GM13976 (cell line): ENCODE measurements around the gene CDK11B.

Experiments used
- DNase-seq: peaks from one replicate; pipeline ENCODE4 v3.0.0; 2012; ENCODE audit warnings: low spot score
- in situ Hi-C: fragments of 300-500 bp; cut with MboI; formaldehyde crosslinking; loops from one replicate; pipeline ENCODE4 v1.12.0; 2022; ENCODE audit warnings: low sequenced_read_pairs, mixed read lengths, inconsistent platforms; ENCODE audit not compliant: unreplicated experiment
- TF ChIP-seq, protein P1 (sequence below): IDR thresholded peaks from 2 replicates; pipeline ENCODE4 v1.5.1; 2012; ENCODE audit warnings: borderline replicate concordance, mild to moderate bottlenecking; ENCODE audit not compliant: insufficient read depth; ENCODE audit errors: extremely low read depth, missing control alignments, control extremely low read depth

CDK11B gene

GRCh38 chr1:1616838-1617237, 42.0 kb downstream of the CDK11B start:
- in situ Hi-C loops = no loop called here
- TF ChIP-seq, protein P1, sequence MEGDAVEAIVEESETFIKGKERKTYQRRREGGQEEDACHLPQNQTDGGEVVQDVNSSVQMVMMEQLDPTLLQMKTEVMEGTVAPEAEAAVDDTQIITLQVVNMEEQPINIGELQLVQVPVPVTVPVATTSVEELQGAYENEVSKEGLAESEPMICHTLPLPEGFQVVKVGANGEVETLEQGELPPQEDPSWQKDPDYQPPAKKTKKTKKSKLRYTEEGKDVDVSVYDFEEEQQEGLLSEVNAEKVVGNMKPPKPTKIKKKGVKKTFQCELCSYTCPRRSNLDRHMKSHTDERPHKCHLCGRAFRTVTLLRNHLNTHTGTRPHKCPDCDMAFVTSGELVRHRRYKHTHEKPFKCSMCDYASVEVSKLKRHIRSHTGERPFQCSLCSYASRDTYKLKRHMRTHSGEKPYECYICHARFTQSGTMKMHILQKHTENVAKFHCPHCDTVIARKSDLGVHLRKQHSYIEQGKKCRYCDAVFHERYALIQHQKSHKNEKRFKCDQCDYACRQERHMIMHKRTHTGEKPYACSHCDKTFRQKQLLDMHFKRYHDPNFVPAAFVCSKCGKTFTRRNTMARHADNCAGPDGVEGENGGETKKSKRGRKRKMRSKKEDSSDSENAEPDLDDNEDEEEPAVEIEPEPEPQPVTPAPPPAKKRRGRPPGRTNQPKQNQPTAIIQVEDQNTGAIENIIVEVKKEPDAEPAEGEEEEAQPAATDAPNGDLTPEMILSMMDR = no peak
- no peak for DNase-seq

DNA sequence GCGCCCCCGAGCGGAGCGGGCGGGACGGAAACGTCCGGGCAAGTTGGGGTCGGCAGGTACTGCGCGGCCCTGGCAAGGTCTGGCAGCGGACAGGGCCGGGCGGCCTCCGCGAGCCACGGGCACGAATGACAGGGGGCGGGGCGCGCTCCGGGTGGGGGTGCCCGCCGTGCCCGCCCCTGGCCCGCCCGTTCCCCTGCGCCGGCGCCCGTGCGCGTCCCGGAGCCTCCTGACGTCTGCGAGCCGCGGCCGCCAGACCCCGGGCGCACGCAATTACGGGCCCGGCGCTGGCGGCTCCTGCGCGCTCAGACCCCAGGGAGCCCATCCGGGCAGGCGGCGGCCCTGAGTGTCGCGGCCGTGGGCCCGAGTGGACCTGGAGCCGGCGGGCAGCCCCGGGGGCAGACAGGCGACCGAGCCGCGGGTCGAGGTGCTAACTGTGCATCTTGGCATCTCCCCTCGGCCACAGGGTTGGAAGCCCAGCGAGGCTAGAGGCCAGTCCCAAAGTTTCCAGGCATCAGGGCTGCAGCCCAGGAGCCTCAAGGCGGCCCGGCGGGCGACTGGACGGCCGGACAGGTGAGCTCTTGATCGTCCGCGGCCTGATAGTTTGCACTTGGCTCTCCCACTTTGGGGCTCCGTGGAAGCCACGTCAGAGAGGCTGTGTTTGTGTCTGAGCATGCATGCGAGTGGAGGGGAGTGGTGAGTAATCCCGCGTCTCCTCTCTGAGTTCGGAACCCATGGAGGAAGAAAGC, 42.6 kb downstream of the CDK11B start:
- DNase-seq = peak; percentile 73
- TF ChIP-seq, protein P1 = no peak
- in situ Hi-C loops = no loop called here

GRCh38 chr1:1615256-1616044, 43.4 kb downstream of the CDK11B start, which contains the start of gene MIB2:
Gene MIB2, plus strand, starts transcription at chr1:1615500. Its CDS starts 7,953 bp downstream, at chr1:1623453.
- DNase-seq = peak; percentile 100
- TF ChIP-seq, protein P1 = no peak
- in situ Hi-C loops = no loop called here

DNA sequence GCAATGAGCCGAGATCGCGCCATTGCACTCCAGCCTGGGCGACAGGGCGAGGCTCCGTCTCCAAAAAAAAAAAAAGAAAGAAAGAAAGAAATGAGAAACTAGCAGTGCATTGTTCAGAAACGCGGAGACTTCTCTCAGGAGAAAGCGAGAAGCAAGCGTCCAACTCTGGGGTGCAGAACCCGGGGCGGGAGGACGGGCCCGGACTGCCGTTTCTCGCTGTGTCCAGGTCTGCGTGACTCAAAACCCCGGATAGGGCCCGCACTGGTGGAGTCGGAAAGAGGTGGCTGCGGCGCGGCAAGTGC, 43.9 kb downstream of the CDK11B start:
- no peak for DNase-seq
- TF ChIP-seq, protein P1 = no peak
- in situ Hi-C loops = no loop called here

- DNase-seq = no peak
- in situ Hi-C loops = no loop called here
- TF ChIP-seq, protein P1 = no peak
Measured at GRCh38 chr1:1614204-1614953, 44.4 kb downstream of the CDK11B start.

DNA sequence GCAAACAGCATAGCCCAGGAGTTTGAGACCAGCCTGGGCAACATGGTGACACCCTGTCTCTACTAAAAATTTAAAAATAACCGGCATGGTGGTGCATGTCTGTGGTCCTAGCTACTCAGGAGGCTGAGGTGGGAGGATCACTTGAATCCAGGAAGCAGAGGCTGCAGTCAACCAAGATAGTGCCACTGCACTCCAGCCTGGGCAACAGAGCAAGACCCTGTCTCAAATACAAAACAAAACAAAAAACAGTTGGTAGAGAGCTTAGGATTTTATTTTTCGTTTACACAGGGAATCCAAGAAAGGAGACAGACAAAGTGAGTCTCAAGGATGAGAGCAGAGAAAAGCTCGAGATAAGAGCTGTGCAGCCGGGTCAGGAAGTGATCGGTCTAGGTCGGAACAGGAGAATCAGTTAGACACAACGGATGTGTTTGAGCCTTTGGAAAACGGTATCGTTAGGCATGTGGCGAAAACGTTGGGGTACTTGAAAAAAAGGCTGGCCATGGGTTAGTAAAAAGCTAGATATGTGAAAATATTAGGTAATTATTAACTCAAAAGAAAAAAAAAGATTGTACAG, 45.2 kb downstream of the CDK11B start:
- in situ Hi-C loops = no loop called here
- TF ChIP-seq, protein P1 = no peak
- DNase-seq = no peak
